Liver (tissue), 9 donors: Measurements from ENCODE around the gene CDH6. TPM values are rescaled to one million over a fixed set of nuclear protein-coding genes. Genes with fewer than 3 reads are reported as not detected.

Source experiments
- DNase-seq: peaks from one replicate; pipeline ENCODE4 v3.0.0-alpha.2; 2017; ENCODE audit warnings: low spot score
- H3K27ac ChIP-seq, 2 donors: one replicate each; pipeline ENCODE4 v1.7.0; 2013; ENCODE audit warnings: inconsistent platforms in 2 of 2, low read length in 2 of 2, control low read depth in 1 of 2, low read depth in 1 of 2, mild to moderate bottlenecking in 1 of 2
- H3K27me3 ChIP-seq, 4 donors: one replicate each; pipeline versions ENCODE4 v1.6.1 to v1.7.0; 2013; ENCODE audit warnings: low read length in 3 of 4, inconsistent platforms in 1 of 4, mild to moderate bottlenecking in 1 of 4, moderate library complexity in 1 of 4; ENCODE audit not compliant: control insufficient read depth in 4 of 4, insufficient read depth in 4 of 4
- H3K36me3 ChIP-seq, 4 donors: one replicate each; pipeline versions ENCODE4 v1.6.1 to v1.7.0; 2013; ENCODE audit warnings: low read length in 3 of 4, mild to moderate bottlenecking in 3 of 4, low read depth in 1 of 4, moderate library complexity in 1 of 4; ENCODE audit not compliant: control insufficient read depth in 4 of 4, insufficient read depth in 3 of 4
- H3K4me1 ChIP-seq, 4 donors: one replicate each; pipeline versions ENCODE4 v1.6.1 to v1.7.0; 2013; ENCODE audit warnings: low read length in 3 of 4, mild to moderate bottlenecking in 3 of 4, moderate library complexity in 1 of 4; ENCODE audit not compliant: control insufficient read depth in 4 of 4, insufficient read depth in 4 of 4
- H3K4me3 ChIP-seq, 3 donors: one replicate each; pipeline versions ENCODE4 v1.6.1 to v1.7.0; 2013; ENCODE audit warnings: low read length in 3 of 3, control low read depth in 1 of 3, low read depth in 1 of 3, mild to moderate bottlenecking in 1 of 3
- H3K9ac ChIP-seq, 2 donors: one replicate each; pipeline ENCODE4 v1.7.0; 2013; ENCODE audit warnings: low read length in 2 of 2, mild to moderate bottlenecking in 2 of 2, moderate library complexity in 2 of 2, control low read depth in 1 of 2, low read depth in 1 of 2
- H3K9me3 ChIP-seq, 4 donors: one replicate each; pipeline versions ENCODE4 v1.6.1 to v1.7.0; 2013; ENCODE audit warnings: low read length in 3 of 4; ENCODE audit not compliant: control insufficient read depth in 4 of 4
- EGR1 ChIP-seq, 2 donors: IDR thresholded peaks; 2 replicates each; pipeline ENCODE4 v1.6.1; 2016 to 2018; ENCODE audit warnings: antibody characterized with exemption in 2 of 2, low read depth in 2 of 2
- FOXA1 ChIP-seq: IDR thresholded peaks from 2 replicates; pipeline ENCODE4 v1.6.1; 2016; ENCODE audit warnings: antibody characterized with exemption
- FOXA2 ChIP-seq: IDR thresholded peaks from 2 replicates; pipeline ENCODE4 v1.6.1; 2016; ENCODE audit warnings: antibody characterized with exemption
- HNF4A ChIP-seq, 2 donors: conservative IDR thresholded peaks; 2 replicates each; pipeline ENCODE4 v1.6.1; 2016; ENCODE audit warnings: antibody characterized with exemption in 2 of 2, mild to moderate bottlenecking in 2 of 2
- HNF4G ChIP-seq: IDR thresholded peaks from 2 replicates; pipeline ENCODE4 v1.6.1; 2016; ENCODE audit warnings: antibody characterized with exemption
- JUND ChIP-seq, 2 donors: IDR thresholded peaks; 2 replicates each; pipeline ENCODE4 v1.6.1; 2016; ENCODE audit warnings: antibody characterized with exemption in 2 of 2
- NR2F2 ChIP-seq: IDR thresholded peaks from 2 replicates; pipeline ENCODE4 v1.6.1; 2016; ENCODE audit warnings: antibody characterized with exemption
- RAD21 ChIP-seq, 2 donors: IDR thresholded peaks; 2 replicates each; pipeline ENCODE4 v1.6.1; 2016; ENCODE audit warnings: antibody characterized with exemption in 2 of 2, mild to moderate bottlenecking in 2 of 2
- REST ChIP-seq: IDR thresholded peaks from 2 replicates; pipeline ENCODE4 v1.6.1; 2016; ENCODE audit warnings: antibody characterized with exemption, mild to moderate bottlenecking
- RXRA ChIP-seq, 2 donors: IDR thresholded peaks; 2 replicates each; pipeline ENCODE4 v1.6.1; 2017 to 2018; ENCODE audit warnings: antibody characterized with exemption in 2 of 2, mild to moderate bottlenecking in 1 of 2
- SP1 ChIP-seq: IDR thresholded peaks from 2 replicates; pipeline ENCODE4 v1.6.1; 2018; ENCODE audit warnings: antibody characterized with exemption, mild to moderate bottlenecking
- TAF1 ChIP-seq: conservative IDR thresholded peaks from 2 replicates; pipeline ENCODE4 v1.6.1; 2016; ENCODE audit warnings: antibody characterized with exemption, mild to moderate bottlenecking
- YY1 ChIP-seq: IDR thresholded peaks from 2 replicates; pipeline ENCODE4 v1.6.1; 2016; ENCODE audit warnings: antibody characterized with exemption, mild to moderate bottlenecking
- WGBS: extraction: QIAGEN DNeasy Blood & Tissue Kit; methylation state at CpG from one replicate; pipeline ENCODE4 v1.1.7; 2013; 5-methylcytosine and 5-hydroxymethylcytosine counted together
- polyA plus RNA-seq, 2 donors: library from polyadenylated mRNA; stranded (reverse) in 1 of 2; unstranded in 1 of 2; fragments of 200-250 nt in 1 of 2; fragments of >200 nt in 1 of 2; fragmentation: Nextera tagmentation in 1 of 2; extraction: Ambion mirVana in 1 of 2; gene quantifications; one replicate each; pipeline versions ENCODE4 v1.2.1 to v1.2.3, GENCODE V29; 2013 to 2015
- total RNA-seq, 2 donors: library from RNA; depleted of rRNA; stranded (reverse); fragments of >200 nt; gene quantifications; one replicate each; pipeline ENCODE4 v1.2.3, GENCODE V29; 2014
- TF ChIP-seq, protein P1 (sequence below): IDR thresholded peaks from 2 replicates; pipeline ENCODE4 v1.6.1; 2016; ENCODE audit warnings: antibody characterized with exemption
- TF ChIP-seq, protein P2 (sequence below): fragments of 150-350 bp; IDR thresholded peaks from 2 replicates; pipeline ENCODE4 v1.5.1; 2017; ENCODE audit warnings: improper control_type of control experiment, low read depth, low read length; ENCODE audit not compliant: missing input control
- donor health status: healthy.
- donor health status: healthy.
- donor health status: healthy.
- donor health status: healthy.
- donor health status: healthy.

The CDH6 gene
- total and polyA plus RNA-seq, 4 donors, result 0.18 to 3.7 (median 0.84) TPM

DNA sequence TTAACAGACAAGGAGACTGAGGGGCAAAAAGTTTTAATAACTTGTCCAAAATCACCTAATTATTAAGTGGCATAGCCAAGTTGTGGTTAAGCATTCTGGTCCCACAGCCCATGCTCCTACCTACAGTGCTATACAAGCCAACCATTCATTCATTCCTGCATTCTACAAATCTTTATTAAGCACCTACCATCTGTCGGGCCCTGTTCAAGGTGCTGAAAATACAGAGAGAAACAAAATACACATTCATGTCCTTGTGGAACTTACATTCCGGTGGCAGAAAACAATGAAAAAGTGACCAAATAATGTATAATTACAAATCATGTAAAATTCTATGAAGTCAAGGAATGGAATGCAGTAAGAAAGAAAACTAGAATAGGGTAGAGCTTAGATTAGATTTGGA is 27.8 kb upstream of the CDH6 start:
- H3K36me3 ChIP-seq, result no peaks in the 10 kb centered on the region
- no peak overlapping the region for H3K4me3 ChIP-seq
- H3K4me1 ChIP-seq, result no peaks in the 10 kb centered on the region
- no peaks in the 10 kb centered on the region for H3K9me3 ChIP-seq
- 62% methylated on average over 2 of the region's 2 CpGs for WGBS
- no peak overlapping the region for H3K27ac ChIP-seq
- no peak for TF ChIP-seq NR2F2
- TF ChIP-seq FOXA2, result no peak
- no peak for TF ChIP-seq RAD21 (IDR thresholded peaks at IDR 0.05)
- TF ChIP-seq REST, result no peak
- H3K9ac ChIP-seq, result no peak overlapping the region
- no peaks in the 10 kb centered on the region for H3K27me3 ChIP-seq
- no peak for DNase-seq

DNA sequence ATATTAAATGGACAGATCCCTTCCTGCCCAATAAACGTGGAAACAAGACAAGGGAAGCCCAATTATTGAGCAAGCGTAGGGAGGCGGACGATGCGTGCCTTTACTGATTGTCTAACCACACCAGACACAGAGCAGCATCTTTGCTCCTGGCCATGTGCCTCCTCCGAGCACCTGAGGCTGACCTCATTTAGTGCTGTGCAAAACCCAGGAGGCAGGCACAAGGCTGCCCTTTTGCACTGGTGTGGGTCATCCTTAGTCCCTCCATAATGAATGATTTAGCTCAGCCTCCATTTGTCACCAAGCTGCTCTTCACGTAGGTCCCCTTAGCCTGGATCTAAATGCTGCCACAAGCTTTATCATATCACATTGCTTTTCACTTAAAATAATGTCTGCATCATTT is 24.1 kb upstream of the CDH6 start:
- H3K9me3 ChIP-seq, result no peaks in the 10 kb centered on the region

More for the DNA sequence above, 24.1 kb upstream of the CDH6 start:
- TF ChIP-seq YY1 (no peak), RXRA (IDR thresholded peaks at IDR 0.05) (no peak), EGR1 (IDR thresholded peaks at IDR 0.05; ENCODE audit: low read depth in 2 of 2) (no peak), REST (no peak), SP1 (no peak), FOXA2 (no peak), JUND (IDR thresholded peaks at IDR 0.05) (no peak), HNF4A (conservative IDR thresholded peaks at IDR 0.05) (no peak), RAD21 (IDR thresholded peaks at IDR 0.05) (no peak), HNF4G (no peak), FOXA1 (no peak), TAF1 (no peak)
- TF ChIP-seq, protein P1, sequence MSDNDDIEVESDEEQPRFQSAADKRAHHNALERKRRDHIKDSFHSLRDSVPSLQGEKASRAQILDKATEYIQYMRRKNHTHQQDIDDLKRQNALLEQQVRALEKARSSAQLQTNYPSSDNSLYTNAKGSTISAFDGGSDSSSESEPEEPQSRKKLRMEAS, result no peak
- TF ChIP-seq, protein P2, sequence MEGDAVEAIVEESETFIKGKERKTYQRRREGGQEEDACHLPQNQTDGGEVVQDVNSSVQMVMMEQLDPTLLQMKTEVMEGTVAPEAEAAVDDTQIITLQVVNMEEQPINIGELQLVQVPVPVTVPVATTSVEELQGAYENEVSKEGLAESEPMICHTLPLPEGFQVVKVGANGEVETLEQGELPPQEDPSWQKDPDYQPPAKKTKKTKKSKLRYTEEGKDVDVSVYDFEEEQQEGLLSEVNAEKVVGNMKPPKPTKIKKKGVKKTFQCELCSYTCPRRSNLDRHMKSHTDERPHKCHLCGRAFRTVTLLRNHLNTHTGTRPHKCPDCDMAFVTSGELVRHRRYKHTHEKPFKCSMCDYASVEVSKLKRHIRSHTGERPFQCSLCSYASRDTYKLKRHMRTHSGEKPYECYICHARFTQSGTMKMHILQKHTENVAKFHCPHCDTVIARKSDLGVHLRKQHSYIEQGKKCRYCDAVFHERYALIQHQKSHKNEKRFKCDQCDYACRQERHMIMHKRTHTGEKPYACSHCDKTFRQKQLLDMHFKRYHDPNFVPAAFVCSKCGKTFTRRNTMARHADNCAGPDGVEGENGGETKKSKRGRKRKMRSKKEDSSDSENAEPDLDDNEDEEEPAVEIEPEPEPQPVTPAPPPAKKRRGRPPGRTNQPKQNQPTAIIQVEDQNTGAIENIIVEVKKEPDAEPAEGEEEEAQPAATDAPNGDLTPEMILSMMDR, result no peak
- WGBS, result 86% methylated on average over 7 of the region's 7 CpGs
- no peak for DNase-seq
- no peak overlapping the region for H3K4me3 ChIP-seq
- no peak overlapping the region for H3K9ac ChIP-seq
- H3K27me3 ChIP-seq, result peaks cover 0 to 5% (median 0%) of the 10 kb centered on the region in 4 donors
- H3K36me3 ChIP-seq, result no peaks in the 10 kb centered on the region
- H3K4me1 ChIP-seq, result no peaks in the 10 kb centered on the region
- H3K27ac ChIP-seq, result no peak overlapping the region
